Stimulated activated CD4-positive, alpha-beta T cell treated with anti-CD3 and anti-CD28 coated beads, TNF-alpha, amount 100 ng/mL, for 4 hours (primary cell): ENCODE measurements around the gene TAF15.

Source experiments
- DNase-seq, 3 experiments: peaks; one replicate each; pipeline ENCODE4 v3.0.0-alpha.2; 2020; ENCODE audit warnings: low read depth in 3 of 3

The TAF15 gene

GRCh38 chr17:35786941-35787432, 22.3 kb upstream of the TAF15 start:
- DNase-seq: no peak

DNA sequence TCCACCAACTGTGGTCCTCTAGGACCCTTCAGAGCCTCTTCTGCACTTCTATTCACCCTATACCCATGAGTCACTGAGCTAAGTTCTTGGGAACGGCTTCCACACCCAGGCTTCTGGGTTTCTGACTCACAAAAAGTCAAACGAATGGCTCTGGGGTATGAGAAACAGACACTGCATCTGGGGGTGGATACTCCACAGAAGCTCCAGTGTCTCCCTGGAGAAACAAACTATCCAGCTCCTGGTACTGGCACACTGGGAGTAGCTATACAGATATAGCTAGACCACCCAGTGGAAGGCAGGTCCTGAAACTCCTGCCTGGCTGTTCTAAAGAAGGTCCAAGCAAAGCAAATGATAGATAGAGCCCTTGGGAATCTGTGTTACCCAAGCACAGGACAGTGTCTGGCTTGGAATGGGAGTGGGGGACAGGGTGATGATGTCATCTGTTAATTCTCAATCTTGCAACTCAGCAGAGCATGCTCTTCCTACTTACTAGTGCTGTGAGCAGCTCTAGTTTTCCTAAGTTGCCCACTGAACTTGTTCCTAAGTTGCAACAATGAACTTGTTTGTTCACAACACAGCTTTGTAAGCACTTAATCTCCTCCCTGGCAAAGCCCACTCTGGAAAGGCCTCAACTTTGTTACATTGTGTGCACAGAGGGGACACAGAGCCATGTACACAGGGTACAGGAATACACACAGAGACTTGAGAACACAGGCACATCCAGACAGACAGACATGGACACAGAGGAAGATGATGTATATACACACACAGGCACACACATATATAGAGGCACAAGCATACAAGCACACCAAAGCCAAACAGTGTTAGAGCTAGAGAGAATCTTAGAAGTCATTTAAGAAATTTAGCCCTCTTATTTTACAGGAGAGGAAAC, 20.6 kb upstream of the TAF15 start:
- no peak for DNase-seq

GRCh38 chr17:35790841-35791240, 18.4 kb upstream of the TAF15 start:
- DNase-seq: no peak

GRCh38 chr17:35791681-35792350, 17.5 kb upstream of the TAF15 start:
- DNase-seq: no peak

DNA sequence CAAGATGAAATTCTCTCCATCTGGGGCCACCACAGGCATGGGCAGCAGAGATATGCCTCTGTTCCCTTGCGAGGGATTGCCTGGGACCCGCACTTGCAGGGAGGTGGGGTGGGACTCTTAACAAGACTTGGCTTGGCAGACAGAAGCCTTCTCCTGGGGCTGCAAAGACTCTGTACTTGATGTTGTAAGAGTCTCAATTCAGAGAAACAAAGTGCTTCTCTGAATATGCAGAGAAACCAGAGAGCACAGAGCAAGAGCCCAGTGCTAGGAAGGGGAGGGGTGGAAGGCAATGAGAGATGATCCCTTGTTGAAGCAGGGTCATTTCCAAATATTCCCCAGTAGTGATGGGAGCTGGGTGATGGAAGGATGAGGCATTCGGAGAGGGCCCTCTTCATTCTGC, 16.0 kb upstream of the TAF15 start:
- DNase-seq: no peak

DNA sequence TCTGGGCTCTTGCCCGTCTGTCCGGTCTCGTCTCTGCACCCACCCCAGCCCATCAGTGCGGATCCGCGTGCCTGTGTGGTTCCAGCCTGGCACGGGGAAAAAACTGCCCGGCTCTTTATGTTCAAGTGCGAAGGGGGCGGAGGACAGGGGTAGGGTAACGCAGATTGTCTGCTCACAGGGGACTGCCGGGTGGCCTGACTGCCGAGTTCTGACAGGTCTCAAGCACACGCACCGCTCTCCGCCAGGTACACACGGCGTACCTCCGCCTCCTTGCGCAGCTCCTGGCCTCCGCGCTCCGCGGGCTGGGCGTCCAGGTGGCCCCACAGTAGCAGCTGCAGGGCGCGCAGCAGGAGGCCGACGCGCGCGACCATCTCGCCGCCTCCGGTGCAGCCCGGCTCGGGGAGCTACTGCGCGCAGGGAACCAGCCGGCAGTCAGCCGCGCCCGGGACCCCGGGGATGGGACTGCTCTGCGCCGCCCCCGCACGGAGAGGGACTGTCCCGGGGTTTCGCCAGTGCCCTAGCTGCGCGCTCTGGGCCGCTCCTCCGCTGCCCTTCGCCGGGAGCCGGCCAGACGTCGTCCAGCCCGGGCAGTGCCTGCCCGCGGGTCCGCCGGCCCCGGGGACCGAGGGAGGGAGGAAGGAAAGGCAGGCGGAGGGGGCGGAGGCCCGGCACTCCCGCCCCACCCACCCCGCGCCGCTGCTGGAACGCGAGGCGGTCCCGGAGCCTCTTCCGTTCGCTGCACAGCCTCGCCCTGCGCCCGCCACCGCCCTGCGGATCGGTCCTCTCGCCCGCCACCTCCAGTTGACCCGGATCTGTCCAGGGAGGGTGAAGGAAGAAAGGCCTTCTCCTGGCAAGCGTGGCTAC, 14.0 kb upstream of the TAF15 start, which contains the start of gene MMP28:
TSS of gene MMP28 (minus strand) at position 635 of the 864 bp plus-strand sequence. CDS start at position 371, 264 bp downstream.
- no peak for DNase-seq

- DNase-seq: no peak
Measured at GRCh38 chr17:35795871-35796265, 13.4 kb upstream of the TAF15 start.

GRCh38 chr17:35796942-35797341, 12.3 kb upstream of the TAF15 start:
- DNase-seq: no peak

GRCh38 chr17:35797370-35797769, 11.9 kb upstream of the TAF15 start:
- DNase-seq: no peak

- DNase-seq: no peak
Measured at GRCh38 chr17:35797918-35798317, 11.4 kb upstream of the TAF15 start.

- DNase-seq: no peak
Measured at GRCh38 chr17:35799942-35800341, 9.3 kb upstream of the TAF15 start.

GRCh38 chr17:35801583-35802224, 7.6 kb upstream of the TAF15 start:
- DNase-seq: no peak

- no peak for DNase-seq
Measured at GRCh38 chr17:35804658-35805192, 4.6 kb upstream of the TAF15 start.

GRCh38 chr17:35807371-35808144, 1.7 kb upstream of the TAF15 start:
- no peak for DNase-seq

DNA sequence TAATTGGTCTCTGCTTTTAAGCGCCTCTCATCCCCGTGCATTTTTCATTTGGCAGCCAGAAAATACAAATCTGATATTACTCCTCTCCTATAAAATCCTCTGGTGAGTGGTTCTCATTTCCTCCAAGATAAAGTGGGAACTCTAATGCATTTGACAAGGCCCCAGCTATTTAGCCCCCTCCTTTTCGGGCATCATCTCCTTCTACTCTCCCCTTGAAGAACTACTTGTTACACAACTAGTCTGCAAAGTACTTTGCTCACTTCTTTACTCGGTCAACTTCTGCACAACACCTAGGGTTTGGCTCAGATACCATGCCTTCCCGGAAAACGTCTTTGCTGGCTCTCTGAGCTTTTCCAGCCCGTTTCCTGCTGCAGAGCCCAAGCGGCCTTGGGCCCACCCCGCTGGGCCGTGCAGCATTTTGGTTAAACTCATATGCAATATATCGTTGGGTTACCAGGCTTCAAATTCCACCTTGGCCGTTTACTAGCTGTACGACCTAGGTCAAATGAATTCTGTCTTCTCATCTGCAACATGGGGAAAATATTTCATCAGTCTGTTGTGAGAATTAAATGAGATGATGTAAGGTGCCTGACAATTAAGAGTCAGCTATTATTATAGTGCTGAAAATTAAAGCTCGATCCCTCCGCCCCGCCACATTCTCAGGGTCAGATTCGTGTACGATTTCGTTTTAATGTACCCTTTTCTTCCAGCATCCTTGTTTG, 883 bp upstream of the TAF15 start:
- DNase-seq: no peak

- no peak for DNase-seq
Measured at GRCh38 chr17:35809855-35810461, 674 bp downstream of the TAF15 start.

DNA sequence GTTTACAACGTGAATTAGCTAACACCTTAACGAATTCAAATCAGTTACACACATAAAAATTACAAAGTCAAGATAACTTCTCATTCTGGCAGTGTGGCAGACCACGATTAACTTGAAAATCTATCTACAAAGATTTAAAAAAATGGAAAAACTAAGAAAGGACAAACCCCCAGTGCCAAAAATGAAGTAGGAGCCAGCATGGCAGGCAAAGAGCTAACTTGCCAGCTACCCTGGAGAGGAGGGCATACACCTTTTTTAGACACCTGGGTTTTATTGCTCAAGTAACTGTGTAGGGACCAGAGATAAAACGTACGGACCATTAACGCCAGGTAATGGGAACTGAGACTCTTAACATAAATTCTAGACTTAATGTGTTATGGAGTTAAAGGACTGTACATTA, 2.5 kb downstream of the TAF15 start:
- no peak for DNase-seq

DNA sequence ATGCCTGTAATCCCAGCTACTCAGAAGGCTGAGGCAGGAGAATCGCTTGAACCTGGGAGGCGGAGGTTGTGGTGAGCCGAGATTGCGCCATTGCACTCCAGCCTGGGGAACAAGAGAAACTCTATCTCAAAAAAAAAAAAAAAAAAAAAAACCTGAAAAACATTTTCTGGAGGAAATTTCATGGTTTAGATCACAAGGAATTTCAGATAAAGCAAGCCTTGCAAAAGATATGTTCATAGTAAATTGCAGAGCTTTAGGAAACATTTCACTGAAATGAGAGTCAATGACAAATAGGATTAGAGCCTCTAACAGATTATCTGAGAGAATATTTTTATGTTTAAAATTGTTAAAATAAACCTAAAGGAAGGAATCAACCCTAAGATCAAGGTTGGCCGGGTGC, 3.2 kb downstream of the TAF15 start:
- DNase-seq: no peak

GRCh38 chr17:35816723-35817122, 7.4 kb downstream of the TAF15 start:
- no peak for DNase-seq
